HG03135 (cell line): ENCODE data around the gene EDRF1.
A peak's percentile ranks its signal among the peaks of the same experiment; 100 is the strongest.
"Not testable (repeated sequence)": the region's sequence is repeated elsewhere in the genome, so short reads cannot be mapped to it uniquely, and the experiment has no call there.

Experiments used
- ATAC-seq: cut with Tn5 transposase; IDR thresholded peaks from one replicate; pipeline ENCODE4 v1.9.1; 2021; ENCODE audit warnings: mild to moderate bottlenecking, moderate library complexity; ENCODE audit not compliant: unreplicated experiment

EDRF1 gene

DNA sequence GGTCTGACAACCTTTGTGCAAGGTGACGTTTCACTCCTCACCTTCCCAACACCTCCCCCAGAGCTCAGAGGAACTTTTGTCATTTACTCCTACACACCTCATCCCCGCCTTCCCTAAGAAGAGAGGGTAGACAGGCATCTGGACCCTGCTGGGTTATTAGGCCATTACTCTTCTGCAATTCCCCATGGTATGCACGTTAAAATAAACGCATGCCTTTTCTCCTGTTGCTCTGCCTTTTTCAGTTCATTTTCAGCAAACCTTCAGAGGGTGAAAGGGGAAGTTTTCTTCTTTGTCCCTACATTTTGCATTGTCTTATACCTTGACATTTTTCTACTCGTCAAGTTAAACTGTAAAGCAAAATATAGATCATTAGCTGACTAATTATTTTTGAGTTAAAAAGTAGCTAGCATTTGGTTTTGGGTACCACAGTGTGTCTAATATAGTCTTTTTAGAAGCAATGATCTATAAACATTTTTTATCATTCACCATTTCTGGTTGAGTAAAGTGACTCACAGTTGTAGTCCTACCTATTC lies 10.5 kb upstream of the EDRF1 start:
- ATAC-seq: peak; percentile 47

DNA sequence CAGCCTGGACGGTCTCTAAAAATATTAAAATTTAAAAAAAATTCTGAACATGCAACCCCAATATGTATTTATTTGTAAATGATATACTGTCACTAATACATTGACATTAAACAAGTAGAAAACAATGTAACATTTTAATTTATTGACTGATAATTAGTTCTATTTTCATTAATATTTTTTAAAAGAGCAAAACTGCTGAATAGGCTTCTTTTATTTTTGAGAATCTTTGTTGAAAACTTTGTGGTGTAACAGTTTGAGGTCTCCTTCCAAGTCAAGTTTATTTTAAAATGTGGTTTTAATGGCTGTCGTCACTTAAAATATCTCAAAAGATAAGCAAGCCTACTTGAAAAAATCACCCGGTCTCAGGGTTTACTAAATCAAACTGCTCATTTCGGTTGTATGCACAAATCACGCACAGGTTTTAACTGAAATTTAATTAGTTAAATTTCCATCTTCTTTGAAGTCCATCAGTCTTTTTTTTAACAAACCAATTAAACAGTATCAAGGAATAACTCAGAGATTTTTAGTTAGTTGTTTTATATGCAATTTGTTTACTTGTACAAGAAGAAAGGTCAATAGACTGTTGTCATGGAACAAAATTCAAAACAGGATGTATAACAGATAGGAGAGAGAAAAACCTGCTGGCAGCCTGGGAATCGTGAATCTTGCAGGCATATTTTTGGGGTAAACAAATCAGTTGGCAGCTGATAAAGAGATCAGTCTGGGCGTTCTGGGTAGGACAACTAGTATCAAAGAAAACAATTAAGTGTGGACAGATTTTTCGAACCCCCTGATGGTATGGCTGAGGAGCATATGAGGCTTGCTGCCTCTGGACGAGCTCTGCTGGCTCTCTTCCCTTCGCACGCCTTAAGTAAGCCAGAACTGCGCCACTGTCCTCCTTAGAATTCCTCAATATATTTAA lies 9.7 kb upstream of the EDRF1 start:
- ATAC-seq: no peak

GRCh38 chr10:125711110-125711750 lies 8.3 kb upstream of the EDRF1 start:
- ATAC-seq: no peak

- ATAC-seq: not testable (repeated sequence)
Measured at GRCh38 chr10:125714728-125715127, 4.8 kb upstream of the EDRF1 start.

DNA sequence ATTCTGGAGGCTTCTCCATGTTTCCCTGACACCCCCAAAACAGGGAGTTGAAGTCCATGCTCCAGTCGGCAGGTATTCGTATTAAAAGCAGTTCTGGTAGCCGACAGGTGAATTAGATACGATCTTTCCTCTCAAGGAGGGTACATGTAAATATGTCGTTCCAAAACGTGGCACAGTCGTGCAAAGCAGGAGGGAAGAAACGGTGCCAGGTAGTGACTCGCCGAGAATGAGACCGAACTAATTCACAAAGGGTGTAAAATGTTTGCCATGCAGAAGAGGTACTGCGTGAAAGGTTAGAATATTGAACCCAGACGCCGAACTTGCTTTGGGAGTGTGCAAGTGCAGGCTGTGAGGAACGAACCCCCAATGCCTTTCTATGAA lies 483 bp downstream of the EDRF1 start:
- ATAC-seq: no peak

DNA sequence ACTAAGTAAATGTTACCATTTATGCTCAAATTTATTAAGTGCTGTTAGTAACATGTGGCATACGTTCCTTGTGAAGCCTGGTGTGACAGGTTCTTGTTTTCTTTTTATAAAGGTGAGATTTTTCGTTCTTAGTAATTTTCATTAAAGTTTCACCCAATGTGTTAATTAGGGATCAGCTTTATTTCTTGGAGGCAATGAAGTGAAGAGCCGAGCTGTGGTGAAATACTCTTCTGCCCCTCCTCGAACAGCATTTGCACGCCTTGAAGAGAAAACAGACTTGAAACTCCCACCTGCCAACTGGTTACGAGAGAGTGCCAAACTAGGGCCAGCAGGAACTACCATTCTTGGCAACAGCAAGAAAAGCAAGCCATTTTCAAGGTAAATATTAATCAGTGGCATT lies 1.5 kb downstream of the EDRF1 start:
- ATAC-seq: no peak

DNA sequence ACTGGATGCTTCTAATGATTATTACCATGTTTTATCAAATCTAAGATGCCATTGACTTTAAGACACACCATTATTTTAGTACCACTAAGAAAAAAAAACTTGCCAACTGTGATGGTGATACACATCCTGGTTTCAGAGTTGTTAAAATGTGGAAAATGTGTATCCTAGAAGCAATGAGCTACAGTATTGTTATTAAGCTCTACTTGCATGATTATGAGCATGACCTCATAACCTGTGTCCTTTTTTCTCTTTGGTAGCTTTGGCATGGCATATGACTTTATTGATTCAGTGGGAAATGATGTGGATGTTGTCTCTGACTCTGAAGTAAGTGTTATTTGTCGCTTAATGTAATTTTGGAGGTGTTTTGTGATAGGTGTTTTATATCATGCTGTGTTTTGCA lies 3.3 kb downstream of the EDRF1 start:
- ATAC-seq: no peak

- ATAC-seq: no peak
Measured at GRCh38 chr10:125726914-125727313, 7.4 kb downstream of the EDRF1 start.

DNA sequence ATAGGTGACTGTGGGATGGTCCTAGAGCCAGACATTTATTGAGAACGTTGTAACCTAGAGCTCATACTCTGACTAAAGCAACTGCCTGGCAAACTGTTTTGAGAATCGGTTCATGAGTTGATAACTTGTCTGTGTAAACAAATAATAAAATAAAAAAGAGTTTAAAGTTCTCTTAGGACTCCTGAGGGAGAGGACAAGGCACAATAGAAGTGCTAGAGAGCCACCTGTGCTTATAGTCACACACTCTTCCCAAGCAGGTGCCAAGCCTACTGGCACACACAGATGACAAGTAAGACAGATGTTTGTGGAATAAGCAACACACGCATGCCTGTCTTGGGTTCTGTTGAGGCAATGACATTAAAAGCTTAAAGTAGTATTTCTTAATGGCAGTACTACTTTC lies 7.9 kb downstream of the EDRF1 start:
- no peak for ATAC-seq

DNA sequence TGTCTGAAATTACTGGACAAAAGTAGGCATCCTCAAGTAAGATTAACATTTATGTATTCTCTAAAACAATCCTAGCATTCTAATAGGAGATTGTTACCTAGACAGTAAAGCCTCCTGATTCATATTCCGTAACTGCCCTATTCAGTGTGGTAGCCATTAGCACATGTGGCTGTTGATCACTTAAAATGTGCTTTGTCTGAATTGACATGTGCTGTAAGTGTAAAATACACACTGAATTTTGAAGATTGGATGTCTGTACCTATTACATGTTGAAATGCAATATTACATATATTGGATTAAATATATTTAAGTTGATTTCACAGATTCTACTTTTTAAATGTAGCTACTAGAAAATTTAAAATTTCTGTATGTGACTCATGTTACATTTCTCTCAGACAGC lies 14.6 kb downstream of the EDRF1 start:
- no peak for ATAC-seq

- ATAC-seq: no peak
Measured at GRCh38 chr10:125734823-125735222, 15.3 kb downstream of the EDRF1 start.

DNA sequence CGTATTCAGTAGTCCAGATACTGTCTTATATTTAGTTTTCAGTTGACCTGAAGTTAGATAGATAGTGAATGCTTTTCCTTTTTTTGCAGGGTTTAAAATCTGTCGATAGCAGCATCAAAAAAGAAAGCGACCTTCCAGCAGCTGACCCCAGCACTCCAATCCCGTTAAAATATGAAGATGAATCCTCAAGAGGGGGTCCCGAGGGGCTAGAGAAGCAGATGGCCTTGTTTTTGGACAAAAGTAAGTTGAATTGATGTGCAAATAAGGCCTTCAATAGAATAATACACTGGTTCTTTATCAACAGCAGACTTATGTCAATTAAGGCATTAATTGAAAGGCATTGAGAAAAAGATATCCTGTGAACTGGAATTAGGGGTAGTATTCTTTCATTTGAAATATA lies 18.7 kb downstream of the EDRF1 start:
- no peak for ATAC-seq

GRCh38 chr10:125739994-125740679 lies 20.6 kb downstream of the EDRF1 start:
- ATAC-seq: no peak

DNA sequence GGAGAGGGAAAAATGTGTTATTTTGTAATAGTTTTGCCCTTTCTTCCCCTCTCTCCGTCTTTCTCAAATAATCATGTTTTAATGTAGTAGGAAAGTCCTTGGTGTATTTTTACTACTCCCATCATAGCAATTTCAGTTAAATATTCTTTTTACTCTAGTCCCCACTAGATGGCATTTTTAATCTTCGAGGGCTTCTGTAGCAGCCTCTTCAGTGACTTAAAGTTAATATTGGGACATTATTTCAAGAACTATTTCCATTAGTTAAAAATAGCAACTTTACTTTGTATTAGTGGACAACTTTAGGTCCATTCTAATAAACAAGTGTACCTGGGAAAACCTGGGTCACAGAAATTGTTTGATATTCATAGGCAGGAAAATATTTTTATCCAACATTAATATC lies 23.0 kb downstream of the EDRF1 start:
- no peak for ATAC-seq

- no peak for ATAC-seq
Measured at GRCh38 chr10:125744909-125745308, 25.4 kb downstream of the EDRF1 start.

DNA sequence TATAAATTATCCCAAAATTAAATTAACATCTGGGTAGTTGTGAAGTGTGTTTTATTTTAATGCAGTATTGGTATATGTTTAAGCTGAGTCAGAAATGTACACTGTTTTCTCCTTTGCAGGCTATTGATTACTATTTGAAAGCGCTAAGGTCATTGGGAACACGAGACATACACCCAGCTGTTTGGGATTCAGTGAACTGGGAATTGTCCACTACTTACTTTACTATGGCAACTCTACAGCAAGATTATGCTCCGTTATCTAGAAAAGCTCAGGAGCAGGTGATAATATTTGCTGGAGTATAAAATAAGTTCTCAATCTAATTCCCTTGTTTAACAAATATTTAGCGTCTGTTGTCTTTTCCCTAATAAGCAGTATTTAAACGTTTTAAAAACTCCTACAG lies 27.9 kb downstream of the EDRF1 start:
- no peak for ATAC-seq

DNA sequence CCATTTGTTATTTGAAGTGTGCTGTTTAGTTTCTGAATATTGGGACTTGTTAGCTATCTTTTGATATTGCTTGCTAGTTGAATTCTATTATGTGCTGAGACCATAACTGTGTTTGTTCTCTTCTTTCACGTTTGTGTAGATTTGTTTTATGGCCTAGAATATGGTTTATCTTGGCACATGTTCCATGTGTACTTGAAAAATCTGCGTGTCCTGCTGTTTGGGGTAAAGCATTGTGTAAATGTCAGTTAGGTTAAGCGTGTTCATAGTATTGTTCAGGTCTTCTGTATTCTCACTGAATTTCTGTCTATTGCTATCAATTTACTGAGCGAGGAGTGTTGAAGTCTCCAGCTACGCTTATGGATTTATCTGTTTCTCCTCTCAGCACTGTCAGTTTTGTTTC lies 36.7 kb downstream of the EDRF1 start:
- ATAC-seq: no peak

- ATAC-seq: no peak
Measured at GRCh38 chr10:125756853-125757487, 37.5 kb downstream of the EDRF1 start.

GRCh38 chr10:125757742-125758141 lies 38.2 kb downstream of the EDRF1 start:
- ATAC-seq: no peak

DNA sequence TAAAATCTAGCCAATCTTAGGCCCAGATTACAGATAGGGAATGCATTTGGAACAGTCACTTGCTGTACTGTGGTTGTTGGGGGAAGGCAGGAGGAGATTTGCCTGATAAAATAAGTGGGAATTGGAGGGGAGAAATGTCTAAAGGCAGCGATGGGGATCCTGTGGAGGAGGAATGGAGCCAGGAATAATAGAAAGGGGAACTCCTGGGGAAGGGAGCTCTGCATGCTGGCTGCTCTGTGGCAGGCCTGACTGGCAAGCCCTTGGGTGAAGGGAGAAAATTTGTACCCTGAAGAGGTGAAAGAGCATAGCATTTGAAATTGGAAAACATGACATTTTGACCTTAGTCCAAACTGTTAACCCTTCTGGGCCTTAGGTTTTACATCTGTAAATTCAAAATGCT lies 42.5 kb downstream of the EDRF1 start:
- ATAC-seq: no peak
